IPS DF 4.7 (cell line): ENCODE results near the gene NLGN2.
"Not testable (repeated sequence)": the region's sequence is repeated elsewhere in the genome, so short reads cannot be mapped to it uniquely, and the experiment has no call there.

Experiments
- DNase-seq: peaks from one replicate; pipeline ENCODE4 v3.0.0-alpha.2; 2013; ENCODE audit warnings: low spot score; ENCODE audit errors: extremely low read depth

NLGN2 gene

GRCh38 chr17:7407485-7408251, at the start of gene NLGN2:
NLGN2 (plus strand) TSS chr17:7407845; CDS start chr17:7408256, 411 bp downstream.
- no peak for DNase-seq

- no peak for DNase-seq
Measured at GRCh38 chr17:7361906-7362305, 45.7 kb upstream of the NLGN2 start.

- no peak for DNase-seq
Measured at GRCh38 chr17:7363311-7363710, 44.3 kb upstream of the NLGN2 start.

- not testable (repeated sequence) for DNase-seq
Measured at GRCh38 chr17:7365963-7366362, 41.7 kb upstream of the NLGN2 start.

- DNase-seq, result no peak
Measured at GRCh38 chr17:7367083-7367482, 40.6 kb upstream of the NLGN2 start.

GRCh38 chr17:7367918-7368598, 39.6 kb upstream of the NLGN2 start:
- DNase-seq, result no peak

- DNase-seq, result not testable (repeated sequence)
Measured at GRCh38 chr17:7368599-7368994, 39.0 kb upstream of the NLGN2 start.

GRCh38 chr17:7369825-7370224, 37.8 kb upstream of the NLGN2 start:
- DNase-seq, result no peak

GRCh38 chr17:7370853-7371252, 36.8 kb upstream of the NLGN2 start:
- no peak for DNase-seq

- DNase-seq, result no peak
Measured at GRCh38 chr17:7374353-7374752, 33.3 kb upstream of the NLGN2 start.

- no peak for DNase-seq
Measured at GRCh38 chr17:7379134-7379533, 28.5 kb upstream of the NLGN2 start.

- no peak for DNase-seq
Measured at GRCh38 chr17:7380321-7380720, 27.3 kb upstream of the NLGN2 start.

- DNase-seq, result no peak
Measured at GRCh38 chr17:7380855-7381683, 26.6 kb upstream of the NLGN2 start, which contains the start of gene TNK1. TNK1 (plus strand) TSS chr17:7381089; CDS start chr17:7382927, 1,838 bp downstream.

- DNase-seq, result no peak
Measured at GRCh38 chr17:7382901-7383300, 24.7 kb upstream of the NLGN2 start.

GRCh38 chr17:7383371-7383741, 24.3 kb upstream of the NLGN2 start:
- DNase-seq, result no peak

- no peak for DNase-seq
Measured at GRCh38 chr17:7383742-7384488, 23.7 kb upstream of the NLGN2 start.

- DNase-seq, result no peak
Measured at GRCh38 chr17:7384489-7385081, 23.1 kb upstream of the NLGN2 start.

- DNase-seq, result no peak
Measured at GRCh38 chr17:7388856-7389255, 18.8 kb upstream of the NLGN2 start.

- no peak for DNase-seq
Measured at GRCh38 chr17:7389924-7390910, 17.4 kb upstream of the NLGN2 start.

GRCh38 chr17:7391307-7391706, 16.3 kb upstream of the NLGN2 start:
- no peak for DNase-seq
